Globus pallidus (tissue), 1 donor: ENCODE measurements around the gene SUN2.
A peak's percentile ranks its signal among the peaks of the same experiment; 100 is the strongest.

Experiments
- DNase-seq: peaks from one replicate; pipeline ENCODE4 v3.0.0-alpha.2; 2015; ENCODE audit warnings: low spot score

Gene SUN2

GRCh38 chr22:38716271-38716670 is 39.5 kb downstream of the SUN2 start:
- no peak for DNase-seq

- no peak for DNase-seq
These were observed 39.9 kb downstream of the SUN2 start for GRCh38 chr22:38715852-38716251.

GRCh38 chr22:38715176-38715764 is 40.5 kb downstream of the SUN2 start:
- DNase-seq = no peak

- no peak for DNase-seq
These were observed 41.9 kb downstream of the SUN2 start for GRCh38 chr22:38713921-38714320.

- DNase-seq = no peak
These were observed 43.2 kb downstream of the SUN2 start for GRCh38 chr22:38712486-38713207.

DNA sequence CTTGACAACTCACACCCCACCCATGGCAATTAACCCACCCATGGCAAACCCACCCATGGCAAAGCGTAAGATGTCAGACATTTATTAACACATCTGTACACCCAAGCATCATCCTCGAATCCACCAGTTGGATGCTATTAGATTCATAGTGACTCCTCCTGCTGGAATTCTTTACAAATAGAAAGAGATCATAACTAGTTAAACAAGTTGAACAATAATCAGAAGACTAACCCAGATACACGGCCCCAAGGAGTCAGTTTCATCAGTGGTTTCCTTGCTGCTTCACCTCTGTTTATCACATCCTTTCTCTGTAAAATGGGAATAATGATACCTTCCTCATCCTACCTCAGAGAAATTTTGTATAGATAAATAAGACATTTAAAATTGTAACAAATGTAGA is 44.9 kb downstream of the SUN2 start:
- DNase-seq = no peak

DNA sequence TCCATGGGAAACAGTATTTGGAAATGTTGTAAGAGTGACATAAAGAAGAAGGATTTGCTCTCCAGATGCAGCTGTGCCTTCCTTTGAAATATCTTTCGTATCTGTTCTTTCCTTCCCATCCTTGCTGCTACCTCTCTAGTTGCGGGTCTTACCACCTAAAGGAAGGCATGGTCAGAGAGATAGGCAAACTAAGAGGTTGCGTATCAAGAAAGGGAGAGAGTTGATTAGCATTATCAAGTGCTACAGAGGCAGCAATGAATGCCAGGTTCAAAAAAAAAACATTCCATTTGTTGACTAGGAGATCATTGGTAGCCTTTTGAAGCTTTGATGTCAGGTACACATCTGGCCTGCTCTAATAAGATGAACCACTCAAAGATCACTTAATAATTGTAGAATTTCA is 45.4 kb downstream of the SUN2 start:
- no peak for DNase-seq

DNA sequence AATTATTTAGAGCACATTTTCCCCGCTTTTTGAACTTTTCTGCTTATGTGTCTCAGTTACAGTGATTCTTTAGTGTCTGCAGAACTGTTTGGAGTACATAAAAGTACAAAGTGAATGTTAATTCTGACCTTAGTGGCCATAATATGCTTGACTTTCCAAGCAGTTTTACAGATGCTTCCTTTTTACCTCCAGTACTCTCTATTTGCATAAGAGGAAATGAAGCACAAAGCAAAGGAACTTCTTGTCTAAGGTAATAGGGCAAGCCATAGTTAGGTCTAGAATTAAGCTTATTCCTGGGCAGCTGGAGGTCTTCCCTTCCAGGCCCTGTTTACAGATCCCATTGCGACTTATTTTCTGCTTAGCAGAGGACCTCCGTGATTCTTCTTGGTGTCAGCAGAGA is 46.5 kb downstream of the SUN2 start:
- no peak for DNase-seq

- DNase-seq = no peak
These were observed 47.8 kb downstream of the SUN2 start for GRCh38 chr22:38707984-38708383.

DNA sequence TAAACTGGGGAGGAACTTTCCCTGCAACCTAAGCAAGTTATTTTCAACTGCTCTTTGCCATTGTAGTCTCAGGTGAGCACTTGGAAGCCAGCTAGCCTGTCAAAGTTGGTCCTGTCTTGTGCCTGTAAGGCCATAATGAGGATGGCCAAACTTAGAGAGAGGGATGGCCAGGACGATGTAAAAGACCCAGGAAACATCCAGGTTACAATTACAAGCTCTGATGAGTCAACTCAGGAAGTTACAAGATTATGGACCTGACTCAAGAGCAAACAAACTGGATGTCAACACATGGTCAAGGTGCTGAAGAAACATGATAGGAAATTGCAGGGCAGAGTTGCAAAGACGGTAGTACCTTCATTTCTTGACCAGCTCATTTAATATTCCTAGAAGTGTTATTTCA is 48.5 kb downstream of the SUN2 start:
- DNase-seq = no peak

GRCh38 chr22:38706901-38707195 is 49.0 kb downstream of the SUN2 start:
- no peak for DNase-seq

GRCh38 chr22:38706101-38706900 is 49.5 kb downstream of the SUN2 start:
- no peak for DNase-seq

GRCh38 chr22:38705235-38706100 is 50.3 kb downstream of the SUN2 start, which contains the start of gene GTPBP1:
Gene GTPBP1, plus strand, starts transcription at chr22:38705944. Its CDS starts 12 bp downstream, at chr22:38705956.
- peak; percentile 100 for DNase-seq

DNA sequence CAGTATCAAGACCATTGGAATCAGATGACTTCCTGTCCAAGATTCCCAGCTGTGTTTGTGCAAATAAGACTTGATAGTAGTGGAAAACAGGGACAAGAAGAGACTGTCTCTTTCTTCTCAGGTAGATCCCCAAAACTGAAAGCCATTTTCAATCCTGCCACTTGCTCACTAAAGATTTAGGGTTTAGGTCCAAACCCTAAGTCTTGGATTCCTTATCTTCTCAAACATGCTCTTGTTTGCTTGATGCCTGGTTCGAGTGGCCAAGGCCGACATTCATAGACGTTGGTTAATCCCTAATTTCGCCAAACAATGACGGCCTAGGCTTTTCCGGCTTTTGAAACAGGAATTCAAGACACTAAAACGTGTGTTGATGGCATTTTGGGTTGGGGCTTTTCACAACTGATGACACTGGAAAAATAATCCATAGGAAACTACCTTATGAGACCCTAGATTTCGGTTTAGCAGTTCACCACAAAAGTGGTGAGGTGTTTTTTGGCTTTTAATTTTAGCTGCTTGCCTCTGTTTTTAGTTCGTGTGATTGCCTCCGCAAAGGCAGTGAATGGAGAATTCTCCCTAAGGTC is 51.1 kb downstream of the SUN2 start:
- no peak for DNase-seq

- DNase-seq = peak; percentile 91
These were observed 54.8 kb downstream of the SUN2 start, which contains the start of gene JOSD1 for GRCh38 chr22:38700789-38701628. Gene JOSD1, minus strand, starts transcription at chr22:38700943. Its CDS starts 956 bp downstream, at chr22:38699987.

DNA sequence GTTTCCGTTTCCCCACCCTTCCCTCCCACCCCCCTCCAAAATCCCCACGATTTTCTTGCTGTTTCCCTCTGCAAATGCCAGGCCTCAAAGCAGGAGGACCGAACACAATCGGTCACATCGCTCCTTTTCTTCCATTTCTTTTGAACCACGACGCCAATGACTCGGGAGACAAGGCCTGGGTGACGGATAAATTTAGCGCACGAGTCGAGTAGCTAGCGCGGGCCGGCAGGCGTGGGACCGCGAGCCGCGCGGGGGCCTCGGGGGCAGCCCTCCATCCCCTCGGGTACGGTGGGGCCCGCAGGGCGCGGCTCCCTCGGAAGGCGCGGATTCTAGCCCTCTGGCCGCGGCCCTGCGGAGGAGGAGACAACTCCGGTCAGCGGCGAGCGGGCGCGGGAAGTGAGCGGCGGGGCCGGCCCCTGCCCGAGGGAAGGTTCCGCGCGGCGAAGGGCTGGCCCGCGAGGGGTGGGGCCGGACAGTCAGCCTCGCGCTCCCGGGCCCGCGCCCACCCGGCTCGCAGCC is 55.5 kb downstream of the SUN2 start:
- no peak for DNase-seq

- DNase-seq = no peak
These were observed 56.0 kb downstream of the SUN2 start for GRCh38 chr22:38699784-38700183.

DNA sequence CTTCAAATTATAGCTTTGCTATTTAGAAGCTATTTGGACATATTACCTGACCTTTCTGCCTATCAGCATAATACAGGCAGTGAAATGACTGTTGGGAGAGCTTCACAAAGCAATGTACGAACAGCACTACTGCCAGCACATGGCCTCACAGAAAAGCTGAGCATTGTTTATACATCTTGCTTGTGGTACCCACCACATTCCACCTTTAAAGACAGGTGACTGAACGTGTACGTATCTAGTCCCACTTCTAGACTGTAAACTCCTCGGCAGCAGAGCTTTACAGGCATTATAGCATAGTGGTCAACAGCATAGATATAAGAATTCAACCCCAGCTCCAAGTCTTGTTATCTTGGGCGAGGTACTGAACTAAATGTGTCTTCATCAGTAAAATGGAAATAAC is 56.7 kb downstream of the SUN2 start:
- DNase-seq = no peak

DNA sequence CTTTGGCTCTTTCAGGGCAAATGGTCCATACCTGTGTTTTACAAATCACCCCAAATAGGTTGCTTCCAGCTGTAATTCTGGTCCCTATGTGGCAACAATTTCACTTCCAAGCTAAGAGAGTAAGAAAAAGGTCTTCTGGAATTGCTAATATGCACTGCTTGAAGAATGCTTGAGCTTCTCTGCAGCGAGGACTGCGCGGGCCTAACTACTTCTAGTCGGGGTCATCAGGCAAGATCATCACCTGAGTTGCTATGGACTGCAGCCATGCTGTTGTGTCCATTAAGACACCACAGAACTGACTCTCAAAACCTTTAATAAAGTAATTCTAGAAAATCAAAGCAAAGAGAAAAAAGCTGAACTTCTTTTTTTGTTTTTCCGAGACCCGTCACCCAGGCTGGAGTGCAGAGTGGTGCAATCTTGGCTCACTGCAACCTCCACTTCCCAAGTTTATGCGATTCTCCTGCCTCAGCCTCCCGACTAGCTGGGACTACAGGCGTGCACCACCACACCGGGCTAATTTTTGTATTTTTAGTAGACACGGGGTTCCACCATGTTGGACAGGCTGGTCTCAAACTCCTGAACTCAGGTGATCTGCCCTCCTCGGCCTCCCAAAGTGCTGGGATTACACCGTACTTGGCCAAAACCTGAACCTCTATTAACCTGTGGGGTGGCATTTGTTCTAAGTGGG is 57.2 kb downstream of the SUN2 start:
- no peak for DNase-seq
